Ishikawa (cell line): Measurements from ENCODE around the gene ETHE1.

ENCODE experiments used
- CEBPB ChIP-seq: IDR thresholded peaks from 2 replicates; pipeline ENCODE4 v1.6.1; 2012
- CREB1 ChIP-seq: IDR thresholded peaks from 2 replicates; pipeline ENCODE4 v1.6.1; 2012; ENCODE audit warnings: low read depth
- EGR1 ChIP-seq: IDR thresholded peaks from 2 replicates; pipeline ENCODE4 v1.6.1; 2012
- EP300 ChIP-seq: IDR thresholded peaks from 2 replicates; pipeline ENCODE4 v1.6.1; 2012; ENCODE audit warnings: borderline replicate concordance
- FOXM1 ChIP-seq: IDR thresholded peaks from 2 replicates; pipeline ENCODE4 v1.6.1; 2012; ENCODE audit warnings: low read depth, borderline replicate concordance
- MAX ChIP-seq: IDR thresholded peaks from 2 replicates; pipeline ENCODE4 v1.6.1; 2012
- NFIC ChIP-seq: IDR thresholded peaks from 2 replicates; pipeline ENCODE4 v1.6.1; 2012
- RAD21 ChIP-seq: IDR thresholded peaks from 2 replicates; pipeline ENCODE4 v1.6.1; 2012; ENCODE audit warnings: low read depth
- TAF1 ChIP-seq: IDR thresholded peaks from 2 replicates; pipeline ENCODE4 v1.6.1; 2012; ENCODE audit warnings: low read depth, mild to moderate bottlenecking
- TCF12 ChIP-seq: IDR thresholded peaks from 2 replicates; pipeline ENCODE4 v1.6.1; 2012; ENCODE audit warnings: low read depth
- TEAD4 ChIP-seq: IDR thresholded peaks from 2 replicates; pipeline ENCODE4 v1.6.1; 2012
- USF1 ChIP-seq: IDR thresholded peaks from 2 replicates; pipeline ENCODE4 v1.6.1; 2012
- YY1 ChIP-seq: IDR thresholded peaks from 2 replicates; pipeline ENCODE4 v1.6.1; 2012; ENCODE audit warnings: low read depth
- ZBTB7A ChIP-seq: IDR thresholded peaks from 2 replicates; pipeline ENCODE4 v1.6.1; 2012; ENCODE audit warnings: low read depth
- TF ChIP-seq, protein P1 (sequence below): IDR thresholded peaks from 2 replicates; pipeline ENCODE4 v1.6.1; 2012; ENCODE audit warnings: low read depth, mild to moderate bottlenecking

Gene ETHE1

GRCh38 chr19:43563816-43564457, 36.9 kb upstream of the ETHE1 start:
- TF ChIP-seq RAD21 (no peak), NFIC (no peak), FOXM1 (no peak), YY1 (no peak), USF1 (no peak), EP300 (no peak), EGR1 (no peak), TAF1 (no peak), TCF12 (no peak), CREB1 (no peak), ZBTB7A (no peak), MAX (no peak)

- no peak for TF ChIP-seq EP300
- no peak for TF ChIP-seq TCF12
- TF ChIP-seq MAX: no peak
- TF ChIP-seq TEAD4: no peak
- no peak for TF ChIP-seq NFIC
- no peak for TF ChIP-seq RAD21
- no peak for TF ChIP-seq USF1
- TF ChIP-seq ZBTB7A: no peak
- no peak for TF ChIP-seq FOXM1
- TF ChIP-seq, protein P1, sequence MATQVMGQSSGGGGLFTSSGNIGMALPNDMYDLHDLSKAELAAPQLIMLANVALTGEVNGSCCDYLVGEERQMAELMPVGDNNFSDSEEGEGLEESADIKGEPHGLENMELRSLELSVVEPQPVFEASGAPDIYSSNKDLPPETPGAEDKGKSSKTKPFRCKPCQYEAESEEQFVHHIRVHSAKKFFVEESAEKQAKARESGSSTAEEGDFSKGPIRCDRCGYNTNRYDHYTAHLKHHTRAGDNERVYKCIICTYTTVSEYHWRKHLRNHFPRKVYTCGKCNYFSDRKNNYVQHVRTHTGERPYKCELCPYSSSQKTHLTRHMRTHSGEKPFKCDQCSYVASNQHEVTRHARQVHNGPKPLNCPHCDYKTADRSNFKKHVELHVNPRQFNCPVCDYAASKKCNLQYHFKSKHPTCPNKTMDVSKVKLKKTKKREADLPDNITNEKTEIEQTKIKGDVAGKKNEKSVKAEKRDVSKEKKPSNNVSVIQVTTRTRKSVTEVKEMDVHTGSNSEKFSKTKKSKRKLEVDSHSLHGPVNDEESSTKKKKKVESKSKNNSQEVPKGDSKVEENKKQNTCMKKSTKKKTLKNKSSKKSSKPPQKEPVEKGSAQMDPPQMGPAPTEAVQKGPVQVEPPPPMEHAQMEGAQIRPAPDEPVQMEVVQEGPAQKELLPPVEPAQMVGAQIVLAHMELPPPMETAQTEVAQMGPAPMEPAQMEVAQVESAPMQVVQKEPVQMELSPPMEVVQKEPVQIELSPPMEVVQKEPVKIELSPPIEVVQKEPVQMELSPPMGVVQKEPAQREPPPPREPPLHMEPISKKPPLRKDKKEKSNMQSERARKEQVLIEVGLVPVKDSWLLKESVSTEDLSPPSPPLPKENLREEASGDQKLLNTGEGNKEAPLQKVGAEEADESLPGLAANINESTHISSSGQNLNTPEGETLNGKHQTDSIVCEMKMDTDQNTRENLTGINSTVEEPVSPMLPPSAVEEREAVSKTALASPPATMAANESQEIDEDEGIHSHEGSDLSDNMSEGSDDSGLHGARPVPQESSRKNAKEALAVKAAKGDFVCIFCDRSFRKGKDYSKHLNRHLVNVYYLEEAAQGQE: no peak
- no peak for TF ChIP-seq TAF1
- TF ChIP-seq EGR1: no peak
- TF ChIP-seq YY1: no peak
- TF ChIP-seq CREB1: no peak
- TF ChIP-seq CEBPB: no peak
These were observed 35.8 kb upstream of the ETHE1 start for GRCh38 chr19:43562698-43563241.

DNA sequence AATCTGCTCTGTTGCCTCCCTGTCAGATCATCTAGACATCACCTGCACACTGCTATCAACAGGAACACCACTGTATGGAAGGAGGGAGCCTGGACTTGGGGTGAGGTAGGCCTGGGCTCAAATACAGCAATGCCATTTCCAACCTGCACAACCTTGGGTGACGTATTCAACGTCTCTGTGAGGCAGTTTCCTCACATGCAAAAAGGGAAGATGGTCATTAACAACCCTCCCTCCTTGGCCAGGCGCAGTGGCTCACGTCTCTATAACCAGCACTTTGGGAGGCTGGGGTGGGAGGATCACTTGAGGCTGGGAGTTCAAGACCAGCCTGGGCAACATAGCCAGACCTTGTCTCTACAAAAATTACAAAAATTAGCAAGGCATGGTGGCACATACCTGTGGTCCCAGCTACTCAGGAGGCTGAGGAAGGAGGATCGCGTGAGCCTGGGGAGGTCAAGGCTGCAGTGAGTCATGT, 35.3 kb upstream of the ETHE1 start:
- TF ChIP-seq YY1: no peak
- TF ChIP-seq TAF1: no peak
- TF ChIP-seq MAX: no peak
- TF ChIP-seq EP300: no peak
- TF ChIP-seq NFIC: no peak
- TF ChIP-seq RAD21: no peak
- no peak for TF ChIP-seq CEBPB
- no peak for TF ChIP-seq USF1
- no peak for TF ChIP-seq TEAD4
- no peak for TF ChIP-seq TCF12
- TF ChIP-seq, protein P1: no peak
- TF ChIP-seq FOXM1: no peak
- no peak for TF ChIP-seq EGR1
- TF ChIP-seq ZBTB7A: no peak
- no peak for TF ChIP-seq CREB1

GRCh38 chr19:43561139-43561970, 34.4 kb upstream of the ETHE1 start:
- TF ChIP-seq YY1 (no peak), USF1 (no peak), TAF1 (no peak), FOXM1 (no peak), EP300 (no peak), TCF12 (no peak), EGR1 (no peak), NFIC (no peak), CEBPB (no peak)
